Neural progenitor cell (in vitro differentiated cells): ENCODE data around the gene MGAT4A.

ENCODE experiments used
- CTCF ChIP-seq: fragments of 200-600 bp; sonication (generic); IDR thresholded peaks from 2 replicates; pipeline ENCODE4 v1.5.1; 2017; ENCODE audit warnings: antibody characterized with exemption, mild to moderate bottlenecking
- EZH2 ChIP-seq: fragments of 200-600 bp; sonication (generic); IDR thresholded peaks from 2 replicates; pipeline ENCODE4 v1.6.1; 2017; ENCODE audit warnings: antibody characterized with exemption, mild to moderate bottlenecking, moderate library complexity
- EZH2phosphoT487 ChIP-seq: fragments of 200-600 bp; sonication (generic); IDR thresholded peaks from 2 replicates; pipeline ENCODE4 v1.6.1; 2017; ENCODE audit warnings: antibody characterized with exemption

GRCh38 chr2:98704499-98705332 lies 26.2 kb downstream of the MGAT4A start:
- TF ChIP-seq CTCF = no peak
- no peak for TF ChIP-seq EZH2
- TF ChIP-seq EZH2phosphoT487 = no peak
